HepG2 (cell line): ENCODE results near the gene CDR2L. TPM values are rescaled to one million over a fixed set of nuclear protein-coding genes. Genes with fewer than 3 reads are reported as not detected.

Experiments
- ATF1 ChIP-seq: IDR thresholded peaks from 2 replicates; pipeline ENCODE4 v1.6.1; 2016; ENCODE audit warnings: mild to moderate bottlenecking, control low read depth
- BORCS8-MEF2B ChIP-seq: sonication (generic); formaldehyde crosslinking; IDR thresholded peaks from 2 replicates; pipeline ENCODE4 v1.8.0; 2022; ENCODE audit warnings: mild to moderate bottlenecking, missing genetic modification reagents
- CBX5 ChIP-seq: sonication (generic); formaldehyde crosslinking; IDR thresholded peaks from 2 replicates; pipeline ENCODE4 v1.4.0; 2020; ENCODE audit warnings: missing genetic modification reagents, borderline replicate concordance
- GABPB1 ChIP-seq: IDR thresholded peaks from 2 replicates; pipeline ENCODE4 v1.6.1; 2016; ENCODE audit warnings: mild to moderate bottlenecking, missing genetic modification reagents, moderate library complexity, missing compliant biosample characterization
- HIC2 ChIP-seq: sonication (generic); formaldehyde crosslinking; IDR thresholded peaks from 2 replicates; pipeline ENCODE4 v1.9.0; 2022; ENCODE audit warnings: low read depth, missing genetic modification reagents
- KLF16 ChIP-seq, 2 experiments: sonication (generic) in 1 of 2; formaldehyde crosslinking in 1 of 2; IDR thresholded peaks; 2 replicates each; pipeline versions ENCODE4 v1.6.1 to v1.8.0; 2016 to 2023; ENCODE audit warnings: missing genetic modification reagents in 2 of 2, missing compliant biosample characterization in 1 of 2
- MED8 ChIP-seq: sonication (generic); formaldehyde crosslinking; IDR thresholded peaks from 2 replicates; pipeline ENCODE4 v1.8.1; 2023; ENCODE audit warnings: mild to moderate bottlenecking, missing genetic modification reagents; ENCODE audit not compliant: insufficient replicate concordance
- NAIF1 ChIP-seq: sonication (generic); formaldehyde crosslinking; IDR thresholded peaks from 2 replicates; pipeline ENCODE4 v1.5.0; 2020; ENCODE audit warnings: mild to moderate bottlenecking, missing genetic modification reagents, borderline replicate concordance
- NFATC3 ChIP-seq: sonication (generic); formaldehyde crosslinking; IDR thresholded peaks from 2 replicates; pipeline ENCODE4 v1.5.1; 2020; ENCODE audit warnings: mild to moderate bottlenecking, missing genetic modification reagents
- NFE2L1 ChIP-seq: sonication (generic); formaldehyde crosslinking; IDR thresholded peaks from 2 replicates; pipeline ENCODE4 v1.4.0; 2020; ENCODE audit warnings: missing genetic modification reagents, mild to moderate bottlenecking, borderline replicate concordance
- NR2C2 ChIP-seq: sonication (generic); formaldehyde crosslinking; IDR thresholded peaks from 2 replicates; pipeline ENCODE4 v1.4.0; 2020; ENCODE audit warnings: missing genetic modification reagents, mild to moderate bottlenecking, moderate library complexity, borderline replicate concordance
- REXO4 ChIP-seq: sonication (generic); formaldehyde crosslinking; IDR thresholded peaks from 2 replicates; pipeline ENCODE4 v1.8.0; 2022; ENCODE audit warnings: missing genetic modification reagents, mild to moderate bottlenecking, borderline replicate concordance
- SNRNP70 ChIP-seq: fragments of 200-400 bp; formaldehyde crosslinking; IDR thresholded peaks from 2 replicates; pipeline ENCODE4 v1.6.1; 2017; ENCODE audit warnings: mild to moderate bottlenecking, low read depth, low read length, moderate library complexity
- STAT6 ChIP-seq: sonication (generic); formaldehyde crosslinking; IDR thresholded peaks from 2 replicates; pipeline ENCODE4 v1.4.0; 2020; ENCODE audit warnings: missing genetic modification reagents, mild to moderate bottlenecking, borderline replicate concordance
- YY1 ChIP-seq: IDR thresholded peaks from 2 replicates; pipeline ENCODE4 v1.6.1; 2011; ENCODE audit warnings: low read length, low read depth, moderate library complexity, mild to moderate bottlenecking; ENCODE audit not compliant: insufficient read depth, insufficient replicate concordance
- ZBTB14 ChIP-seq: sonication (generic); formaldehyde crosslinking; IDR thresholded peaks from 2 replicates; pipeline ENCODE4 v1.4.0; 2020; ENCODE audit warnings: missing genetic modification reagents
- ZNF138 ChIP-seq: sonication (generic); formaldehyde crosslinking; IDR thresholded peaks from 2 replicates; pipeline ENCODE4 v1.5.0; 2020; ENCODE audit warnings: mild to moderate bottlenecking, low read depth, missing genetic modification reagents
- ZNF292 ChIP-seq: sonication (generic); formaldehyde crosslinking; IDR thresholded peaks from 2 replicates; pipeline ENCODE4 v1.8.1; 2022; ENCODE audit warnings: mild to moderate bottlenecking, low read depth, missing genetic modification reagents, borderline replicate concordance
- ZNF331 ChIP-seq: sonication (generic); formaldehyde crosslinking; IDR thresholded peaks from 2 replicates; pipeline ENCODE4 v1.4.0; 2020; ENCODE audit warnings: missing genetic modification reagents
- ZNF382 ChIP-seq: sonication (generic); formaldehyde crosslinking; IDR thresholded peaks from 2 replicates; pipeline ENCODE4 v1.5.0; 2020; ENCODE audit warnings: missing genetic modification reagents, mild to moderate bottlenecking, borderline replicate concordance
- ZNF44 ChIP-seq: sonication (generic); formaldehyde crosslinking; IDR thresholded peaks from 2 replicates; pipeline ENCODE4 v1.5.1; 2020; ENCODE audit warnings: mild to moderate bottlenecking, missing genetic modification reagents
- ZNF564 ChIP-seq: sonication (generic); formaldehyde crosslinking; IDR thresholded peaks from 2 replicates; pipeline ENCODE4 v1.8.1; 2023; ENCODE audit warnings: mild to moderate bottlenecking, missing genetic modification reagents
- ZNF672 ChIP-seq: sonication (generic); formaldehyde crosslinking; IDR thresholded peaks from 2 replicates; pipeline ENCODE4 v1.8.1; 2022; ENCODE audit warnings: missing genetic modification reagents
- ZNF746 ChIP-seq: sonication (generic); formaldehyde crosslinking; IDR thresholded peaks from 2 replicates; pipeline ENCODE4 v1.8.0; 2022; ENCODE audit warnings: mild to moderate bottlenecking, missing genetic modification reagents
- ZNF777 ChIP-seq: sonication (generic); formaldehyde crosslinking; IDR thresholded peaks from 2 replicates; pipeline ENCODE4 v1.4.0; 2020; ENCODE audit warnings: missing genetic modification reagents
- polyA plus RNA-seq, 8 experiments: library from polyadenylated mRNA; depleted of rRNA in 3 of 8; stranded (reverse) in 7 of 8; unstranded in 1 of 8; fragments of >200 nt; fragmentation: Illumina TruSeq in 4 of 8; extraction: Trizol in 4 of 8; gene quantifications; 2 replicates each; pipeline versions ENCODE4 v1.2.1 to v1.2.3, GENCODE V29; 2011 to 2016; ENCODE audit warnings: low read depth in 4 of 8, missing spikeins in 1 of 8, mixed read lengths in 1 of 8; ENCODE audit not compliant: insufficient read depth in 1 of 8
- total RNA-seq, 5 experiments: library from RNA; depleted of rRNA; stranded (reverse); fragments of >200 nt; fragmentation: Illumina TruSeq; extraction: Trizol; gene quantifications; 2 replicates each; pipeline ENCODE4 v1.2.3, GENCODE V29; 2016; ENCODE audit warnings: low read depth in 1 of 5

Gene CDR2L
- total and polyA plus RNA-seq, 2 of the 13 experiments (the other 11 are each of a cell fraction or from before 2014, with no cell fraction given) = 1.9 to 2.1 TPM

- TF ChIP-seq NFE2L1 (CRISPR knock-in tag) (peak; percentile 87; the same call in 1 of the 2 replicates), ZNF331 (peak; percentile 97), CBX5 (peak; percentile 99), BORCS8-MEF2B (peak; percentile 61), NAIF1 (CRISPR knock-in tag) (peak; percentile 64; the same call in 1 of the 2 replicates), ZNF44 (no peak; the same call in none of the 2 replicates), ZNF382 (CRISPR knock-in tag) (no peak), MED8 (CRISPR knock-in tag) (peak; percentile 99), ZNF777 (CRISPR knock-in tag) (peak; percentile 96), ZNF138 (CRISPR knock-in tag) (peak; percentile 95), NFATC3 (CRISPR knock-in tag) (peak; percentile 90), ATF1 (CRISPR knock-in tag) (peak; percentile 83), ZBTB14 (CRISPR knock-in tag) (peak; percentile 49), HIC2 (CRISPR knock-in tag) (peak; percentile 73), ZNF672 (no peak), GABPB1 (CRISPR knock-in tag) (peak; percentile 100), REXO4 (peak; percentile 76; the same call in 1 of the 2 replicates), YY1 (peak; percentile 98), ZNF746 (CRISPR knock-in tag) (peak; percentile 93), ZNF292 (CRISPR knock-in tag) (no peak), SNRNP70 (no peak), STAT6 (CRISPR knock-in tag) (peak; percentile 97; the same call in 1 of the 2 replicates), NR2C2 (CRISPR knock-in tag) (peak; percentile 96), ZNF564 (CRISPR knock-in tag) (no peak; the same call in 1 of the 2 replicates), KLF16 (CRISPR knock-in tag; IDR thresholded peaks at IDR 0.05) (peak in 1 of 2 experiments; percentile 100; a peak in 3 of 4 replicates)
These were observed 25.1 kb downstream of the CDR2L start, which contains the start of gene MRPL58 (continued) for GRCh38 chr17:75012346-75013091.
